Spleen (tissue), 7 donors: Measurements from ENCODE around the gene HP.

Experiments used
- CTCF ChIP-seq, 11 experiments: fragments of 200-600 bp in 7 of 11; fragments of 450-650 bp in 4 of 11; sonication (generic) in 4 of 11; IDR thresholded peaks in 8 of 11; conservative IDR thresholded peaks in 3 of 11; 1 replicate in 7 of 11; 2 replicates in 4 of 11; pipeline versions ENCODE4 v1.4.0 to v1.8.0; 2016 to 2021; ENCODE audit warnings: antibody characterized with exemption in 11 of 11, inconsistent platforms in 4 of 11, mild to moderate bottlenecking in 1 of 11
- POLR2AphosphoS5 ChIP-seq, 3 donors: sonication (generic); formaldehyde crosslinking; IDR thresholded peaks; one replicate each; pipeline ENCODE4 v1.5.1; 2017; ENCODE audit warnings: antibody characterized with exemption in 3 of 3
- donor health status: DM: no; HTN: no; CAD: no; lungs with moderate emphysema.
- donor health status: DM: no; HTN: no; CAD: no.
- donor health status: DM: no; HTN: no; CAD: no.

DNA sequence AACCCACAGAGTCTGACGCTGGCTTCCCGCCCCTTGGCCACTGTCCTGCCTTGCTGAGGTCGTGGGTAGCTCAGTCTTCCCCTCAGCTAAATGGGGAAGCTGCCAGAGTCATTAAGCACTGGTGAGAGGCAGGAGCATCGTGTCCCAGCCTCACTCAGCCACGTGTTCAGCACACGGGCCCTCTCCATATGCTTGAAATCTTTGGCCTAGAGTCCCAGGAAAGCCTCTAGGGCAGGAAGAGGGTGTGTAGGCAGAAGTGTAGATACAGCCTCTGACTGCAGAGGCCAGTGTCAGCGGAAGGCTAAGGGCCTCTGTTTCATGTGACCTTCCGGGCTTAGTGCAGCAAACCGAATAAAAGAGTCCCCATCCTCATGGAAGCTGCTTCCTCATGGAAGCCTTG lies 41.7 kb upstream of the HP start:
- TF ChIP-seq POLR2AphosphoS5 (IDR thresholded peaks at IDR 0.05) (peak in 2 of 3 donors; percentile 55 to 63), CTCF (IDR thresholded peaks at IDR 0.05 in 8 of 11, conservative IDR thresholded peaks at IDR 0.05 in 3 of 11) (no peak)
